Omental fat pad (tissue), 4 donors: Measurements from ENCODE around the gene TASOR2. TPM values are rescaled to one million over a fixed set of nuclear protein-coding genes. Genes with fewer than 3 reads are reported as not detected.

Source experiments
- ATAC-seq: fragments of 150-250 bp; one replicate; pipeline ENCODE4 v1.9.1; 2016; ENCODE audit warnings: mild to moderate bottlenecking, moderate library complexity; ENCODE audit not compliant: low FRiP score
- DNase-seq: peaks from one replicate; pipeline ENCODE4 v3.0.0-alpha.2; 2019; ENCODE audit warnings: low spot score
- CTCF ChIP-seq, 3 donors: fragments of 450-650 bp; IDR thresholded peaks; one replicate each; pipeline ENCODE4 v1.5.1; 2016 to 2017; ENCODE audit warnings: antibody characterized with exemption in 3 of 3, mild to moderate bottlenecking in 3 of 3, moderate library complexity in 2 of 3
- total RNA-seq, 4 donors: library from RNA; depleted of rRNA; stranded (reverse); fragments of >200 nt; gene quantifications; one replicate each; pipeline ENCODE4 v1.1.0, GENCODE V29; 2016

The TASOR2 gene
- total RNA-seq, 4 donors from 2014 or later = 54.5 to 185 (median 81.9) TPM

- no peak for TF ChIP-seq CTCF (IDR thresholded peaks at IDR 0.05)
- DNase-seq (no peak), ATAC-seq (no peak)
Observed at GRCh38 chr10:5663692-5664427, 20.8 kb upstream of the TASOR2 start.

GRCh38 chr10:5665373-5666007, 19.1 kb upstream of the TASOR2 start:
- ATAC-seq (peak; percentile 4), DNase-seq (no peak)
- no peak for TF ChIP-seq CTCF (IDR thresholded peaks at IDR 0.05)

- DNase-seq (no peak), ATAC-seq (peak; percentile 85)
- no peak for TF ChIP-seq CTCF (IDR thresholded peaks at IDR 0.05)
Observed at GRCh38 chr10:5666008-5666840, 18.4 kb upstream of the TASOR2 start, which contains the start of gene ASB13. Gene ASB13, minus strand, starts transcription at chr10:5666595. Its CDS starts 44 bp downstream, at chr10:5666551.

DNA sequence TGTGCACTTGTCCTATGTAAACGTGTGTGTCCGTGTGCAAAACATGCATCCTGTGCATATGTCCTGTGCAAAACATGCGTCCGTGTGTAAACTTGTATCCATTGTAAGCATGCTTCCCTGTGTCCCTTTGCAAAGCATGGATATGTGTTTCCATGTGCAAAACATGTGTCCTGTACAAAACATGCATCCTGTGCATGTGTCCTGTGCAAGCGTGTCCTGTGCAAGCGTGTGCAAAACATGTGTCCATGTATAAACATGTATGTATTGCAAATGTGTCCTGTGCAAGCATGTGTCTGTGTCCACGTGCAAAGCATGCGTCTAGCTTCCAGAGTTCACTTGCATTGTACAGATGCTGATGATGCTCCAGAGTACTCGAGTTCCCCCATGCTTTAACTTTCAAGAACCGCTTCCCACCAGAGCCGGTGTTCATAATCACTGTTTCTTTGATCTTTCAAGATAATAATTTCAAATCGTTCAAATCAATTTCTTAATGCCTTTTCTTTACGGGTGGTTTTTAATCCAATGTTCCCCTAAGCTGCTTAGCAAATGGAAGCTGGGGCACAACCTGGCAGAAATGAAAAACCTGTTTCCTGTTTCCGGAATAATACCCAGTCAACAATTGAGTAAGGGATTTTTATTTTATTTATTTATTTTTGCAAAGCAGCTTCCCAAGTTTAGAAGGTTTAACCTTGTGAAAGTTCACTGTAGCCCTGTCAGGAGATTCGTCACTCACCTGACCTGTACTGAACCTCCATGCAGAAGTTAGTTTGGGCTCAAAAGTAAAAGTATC, 17.6 kb upstream of the TASOR2 start:
- ATAC-seq (no peak), DNase-seq (no peak)
- no peak for TF ChIP-seq CTCF (IDR thresholded peaks at IDR 0.05)

DNA sequence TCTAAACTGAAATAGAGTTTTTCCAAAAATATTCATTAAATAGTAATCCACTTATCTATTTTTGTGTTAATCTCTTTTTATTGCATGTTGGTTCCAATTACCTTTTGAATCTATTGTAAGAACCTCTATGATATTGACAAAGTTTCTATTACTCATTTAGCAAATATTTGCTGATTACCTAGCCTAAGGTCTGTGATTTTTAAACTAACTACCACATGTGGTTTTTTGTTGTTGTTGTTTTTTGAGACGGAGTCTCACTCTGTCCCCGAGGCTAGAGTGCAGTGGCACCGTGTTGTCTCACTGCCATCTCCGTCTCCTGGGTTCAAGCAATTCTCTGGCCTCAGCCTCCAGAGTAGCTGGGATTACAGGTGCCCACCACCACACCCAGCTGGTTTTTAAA, 16.2 kb upstream of the TASOR2 start:
- no peak for TF ChIP-seq CTCF (IDR thresholded peaks at IDR 0.05)
- no peak for DNase-seq
- ATAC-seq = no peak

DNA sequence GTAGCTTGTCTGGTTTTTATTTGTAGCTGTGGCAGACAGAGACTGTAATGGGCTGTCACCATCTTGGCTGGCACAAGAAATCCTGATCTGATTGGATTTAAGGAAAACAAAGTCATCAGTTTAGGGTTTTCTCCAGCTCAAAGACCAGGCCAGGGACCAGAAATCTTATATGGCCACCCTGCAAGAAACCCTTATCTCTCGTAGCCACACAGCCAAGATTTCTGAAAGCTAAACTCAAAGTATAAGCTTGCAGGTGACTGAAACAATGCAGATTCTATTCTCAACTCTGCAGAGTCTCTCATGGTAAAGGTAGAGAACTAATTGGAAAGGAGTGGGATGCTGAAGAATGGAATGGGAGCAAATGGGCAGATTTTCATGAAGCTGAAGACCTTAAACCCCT, 15.0 kb upstream of the TASOR2 start:
- no peak for ATAC-seq
- no peak for DNase-seq
- TF ChIP-seq CTCF (IDR thresholded peaks at IDR 0.05) = no peak
